ENCODE results near the gene ZDHHC17. TPM values are rescaled to one million over a fixed set of nuclear protein-coding genes. Genes with fewer than 3 reads are reported as not detected.

ZDHHC17 gene
- total RNA-seq, 1 donor from 2014 or later = 17.0 TPM

- Histone ChIP-seq H3K27me3 (ENCODE audit: low read depth) (no peaks in the 10 kb centered on the region), H3K4me1 (no peaks in the 10 kb centered on the region), H3K9me3 (replicated peaks) (no peaks in the 10 kb centered on the region), H3K27ac (replicated peaks) (no peak overlapping the region), H3K4me3 (no peak overlapping the region), H3K36me3 (peaks cover 69% of the 10 kb centered on the region)
- intact Hi-C loops (cut with micrococcal nuclease) = no loop called here
- DNase-seq = no peak
- TF ChIP-seq, protein P1, sequence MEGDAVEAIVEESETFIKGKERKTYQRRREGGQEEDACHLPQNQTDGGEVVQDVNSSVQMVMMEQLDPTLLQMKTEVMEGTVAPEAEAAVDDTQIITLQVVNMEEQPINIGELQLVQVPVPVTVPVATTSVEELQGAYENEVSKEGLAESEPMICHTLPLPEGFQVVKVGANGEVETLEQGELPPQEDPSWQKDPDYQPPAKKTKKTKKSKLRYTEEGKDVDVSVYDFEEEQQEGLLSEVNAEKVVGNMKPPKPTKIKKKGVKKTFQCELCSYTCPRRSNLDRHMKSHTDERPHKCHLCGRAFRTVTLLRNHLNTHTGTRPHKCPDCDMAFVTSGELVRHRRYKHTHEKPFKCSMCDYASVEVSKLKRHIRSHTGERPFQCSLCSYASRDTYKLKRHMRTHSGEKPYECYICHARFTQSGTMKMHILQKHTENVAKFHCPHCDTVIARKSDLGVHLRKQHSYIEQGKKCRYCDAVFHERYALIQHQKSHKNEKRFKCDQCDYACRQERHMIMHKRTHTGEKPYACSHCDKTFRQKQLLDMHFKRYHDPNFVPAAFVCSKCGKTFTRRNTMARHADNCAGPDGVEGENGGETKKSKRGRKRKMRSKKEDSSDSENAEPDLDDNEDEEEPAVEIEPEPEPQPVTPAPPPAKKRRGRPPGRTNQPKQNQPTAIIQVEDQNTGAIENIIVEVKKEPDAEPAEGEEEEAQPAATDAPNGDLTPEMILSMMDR (IDR thresholded peaks at IDR 0.05; ENCODE audit: borderline replicate concordance) = no peak
Observed at GRCh38 chr12:76848132-76848531, 84.2 kb downstream of the ZDHHC17 start.

DNA sequence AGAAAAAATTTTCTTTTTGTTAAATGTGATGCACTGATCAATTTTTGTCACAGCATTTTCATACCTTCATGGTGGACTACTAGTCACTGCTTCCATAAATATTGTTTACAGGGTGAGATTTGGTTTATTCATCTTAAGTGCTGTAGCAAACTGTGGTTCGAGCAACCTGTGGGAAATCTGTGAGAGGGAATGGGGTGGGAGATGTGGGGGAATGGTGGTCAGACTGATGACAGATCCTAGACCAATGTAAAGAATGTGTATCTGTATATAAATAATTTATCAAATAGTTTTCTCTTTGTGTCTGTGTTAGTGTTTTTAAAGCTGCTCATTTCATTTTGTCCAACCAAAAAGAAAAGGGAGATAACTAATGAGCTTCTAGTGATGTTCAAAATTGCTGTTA lies 88.2 kb downstream of the ZDHHC17 start:
- Histone ChIP-seq H3K4me1 (peaks cover 5% of the 10 kb centered on the region), H3K27me3 (ENCODE audit: low read depth) (no peaks in the 10 kb centered on the region), H3K36me3 (peaks cover 73% of the 10 kb centered on the region), H3K9me3 (replicated peaks) (peaks cover 12% of the 10 kb centered on the region), H3K27ac (replicated peaks) (no peak overlapping the region), H3K4me3 (no peak overlapping the region)
- intact Hi-C loops (cut with micrococcal nuclease) = no loop called here
- no peak for DNase-seq
- TF ChIP-seq, protein P1 (IDR thresholded peaks at IDR 0.05; ENCODE audit: borderline replicate concordance) = no peak

DNA sequence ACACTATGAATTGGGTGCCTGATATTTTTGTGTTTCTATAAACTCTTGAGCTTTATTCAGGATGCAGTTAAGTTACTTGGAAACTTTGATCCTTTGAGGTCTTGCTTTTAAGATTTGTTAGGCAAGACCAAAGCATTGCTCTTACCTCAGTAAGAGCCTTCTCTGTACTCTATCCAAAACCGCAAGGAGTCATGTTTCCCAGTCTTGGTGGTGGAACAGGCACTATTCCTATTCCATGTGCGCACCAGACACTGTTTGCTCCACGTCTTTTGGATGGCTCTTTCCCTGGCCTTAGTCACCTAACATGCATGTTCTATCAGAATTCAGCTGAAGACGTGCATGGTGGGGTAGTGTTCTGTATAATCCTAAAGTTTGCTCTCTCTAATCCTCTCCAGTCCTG lies 91.4 kb downstream of the ZDHHC17 start:
- Histone ChIP-seq H3K4me1 (peaks cover 5% of the 10 kb centered on the region), H3K9me3 (replicated peaks) (peaks cover 13% of the 10 kb centered on the region), H3K36me3 (peaks cover 70% of the 10 kb centered on the region), H3K27me3 (ENCODE audit: low read depth) (no peaks in the 10 kb centered on the region), H3K4me3 (no peak overlapping the region), H3K27ac (replicated peaks) (no peak overlapping the region)
- DNase-seq = no peak
- TF ChIP-seq, protein P1 (IDR thresholded peaks at IDR 0.05; ENCODE audit: borderline replicate concordance) = no peak
- intact Hi-C loops (cut with micrococcal nuclease) = no loop called here

GRCh38 chr12:76856018-76856644 lies 92.2 kb downstream of the ZDHHC17 start:
- DNase-seq = no peak
- Histone ChIP-seq H3K27ac (replicated peaks) (no peak overlapping the region), H3K27me3 (ENCODE audit: low read depth) (no peaks in the 10 kb centered on the region), H3K4me3 (no peak overlapping the region), H3K4me1 (peaks cover 5% of the 10 kb centered on the region), H3K9me3 (replicated peaks) (peaks cover 13% of the 10 kb centered on the region), H3K36me3 (peaks cover 66% of the 10 kb centered on the region)
- TF ChIP-seq, protein P1 (IDR thresholded peaks at IDR 0.05; ENCODE audit: borderline replicate concordance) = no peak
- intact Hi-C loops (cut with micrococcal nuclease) = no loop called here

DNA sequence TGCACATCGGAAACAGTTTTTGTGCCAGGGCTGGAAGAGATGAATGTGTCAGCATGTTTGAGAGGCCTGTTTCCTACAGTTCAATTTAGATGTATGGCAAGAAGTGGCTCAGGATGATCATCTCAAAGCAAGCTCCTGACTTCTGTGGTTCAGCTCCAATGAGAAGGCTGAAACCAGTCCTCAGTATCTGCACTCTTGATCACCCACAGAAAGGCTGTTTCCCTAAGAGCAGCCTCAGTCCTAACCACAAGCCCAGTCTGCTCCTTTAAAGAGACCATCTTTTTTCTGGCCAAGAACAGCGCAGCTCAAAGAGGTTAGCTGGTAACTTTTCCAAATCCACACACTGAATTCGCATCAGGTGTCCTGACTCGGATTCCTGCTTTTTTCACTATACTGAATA lies 95.7 kb downstream of the ZDHHC17 start:
- H3K4me1 ChIP-seq = peaks cover 7% of the 10 kb centered on the region
- TF ChIP-seq, protein P1 (IDR thresholded peaks at IDR 0.05; ENCODE audit: borderline replicate concordance) = no peak
- intact Hi-C loops (cut with micrococcal nuclease) = no loop called here
- DNase-seq = no peak
- H3K9me3 ChIP-seq (replicated peaks) = peaks cover 13% of the 10 kb centered on the region
- H3K4me3 ChIP-seq = no peak overlapping the region
- peaks cover 52% of the 10 kb centered on the region for H3K36me3 ChIP-seq
- H3K27me3 ChIP-seq (ENCODE audit: low read depth) = no peaks in the 10 kb centered on the region
- no peak overlapping the region for H3K27ac ChIP-seq (replicated peaks)

Data from left ventricle myocardium inferior (tissue), 1 donor.